ENCODE results near the gene IER3.

IER3 gene

GRCh38 chr6:30738532-30738931 is 5.8 kb downstream of the IER3 start:
- DNase-seq (ENCODE audit: low read depth in 2 of 2), result peak in 1 of 2 donors; percentile 10
- H3K4me3 ChIP-seq (replicated peaks in 1 of 2; ENCODE audit: low read depth in 2 of 2, low read length in 2 of 2), result no peak overlapping the region
- TF ChIP-seq CTCF (IDR thresholded peaks at IDR 0.05; ENCODE audit: low read depth, low read length), result no peak

- no peak for DNase-seq (ENCODE audit: low read depth in 2 of 2)
- H3K4me3 ChIP-seq (replicated peaks in 1 of 2; ENCODE audit: low read depth in 2 of 2, low read length in 2 of 2), result no peak overlapping the region
- TF ChIP-seq CTCF (IDR thresholded peaks at IDR 0.05; ENCODE audit: low read depth, low read length), result no peak
Measured at GRCh38 chr6:30735668-30736314, 8.6 kb downstream of the IER3 start.

- H3K4me3 ChIP-seq (replicated peaks in 1 of 2; ENCODE audit: low read depth in 2 of 2, low read length in 2 of 2), result no peak overlapping the region
- no peak for TF ChIP-seq CTCF (IDR thresholded peaks at IDR 0.05; ENCODE audit: low read depth, low read length)
- DNase-seq (ENCODE audit: low read depth in 2 of 2), result no peak
Measured at GRCh38 chr6:30732237-30732943, 12.0 kb downstream of the IER3 start.

- H3K4me3 ChIP-seq (replicated peaks in 1 of 2; ENCODE audit: low read depth in 2 of 2, low read length in 2 of 2), result no peak overlapping the region
- DNase-seq (ENCODE audit: low read depth in 2 of 2), result peak; percentile 48 to 57
- TF ChIP-seq CTCF (IDR thresholded peaks at IDR 0.05; ENCODE audit: low read depth, low read length), result peak; percentile 43
Measured at GRCh38 chr6:30730601-30731435, 13.5 kb downstream of the IER3 start.

GRCh38 chr6:30727920-30728553 is 16.3 kb downstream of the IER3 start:
- peak; percentile 43 for TF ChIP-seq CTCF (IDR thresholded peaks at IDR 0.05; ENCODE audit: low read depth, low read length)
- DNase-seq (ENCODE audit: low read depth in 2 of 2), result peak; percentile 72
- H3K4me3 ChIP-seq (replicated peaks in 1 of 2; ENCODE audit: low read depth in 2 of 2, low read length in 2 of 2), result no peak overlapping the region
